SKM-1 treated with dmso at 0.1 percent for 144 hours (cell line): Measurements from ENCODE around the gene SEPTIN12.

Experiments used
- DNase-seq: peaks from one replicate; lab custom pipeline; 2025; ENCODE audit not compliant: unreplicated experiment; lab: John Stamatoyannopoulos, UW

SEPTIN12 gene

DNA sequence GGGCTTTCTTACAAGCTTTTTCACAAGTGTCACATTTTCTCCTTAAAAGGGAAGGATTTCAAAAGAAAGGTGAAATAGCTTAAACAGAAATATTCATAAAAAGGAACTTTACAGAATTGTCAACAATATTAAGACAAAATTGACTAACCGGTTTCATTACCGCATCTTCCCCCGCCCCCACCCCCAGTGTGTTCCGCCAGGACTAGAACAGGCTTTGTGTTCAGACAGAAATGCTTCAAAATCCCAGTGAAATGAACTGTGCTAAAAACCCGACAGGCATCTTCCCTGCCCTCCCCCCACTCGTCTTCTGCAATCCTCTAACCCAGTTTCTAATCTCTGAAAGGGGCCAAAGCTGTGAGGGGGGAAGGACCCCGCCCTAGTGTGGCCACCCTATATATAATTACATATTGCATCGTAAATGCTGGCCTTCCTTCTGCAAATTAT, 15.3 kb upstream of the SEPTIN12 start:
- DNase-seq = no peak

GRCh38 chr16:4802659-4803287, 14.6 kb upstream of the SEPTIN12 start:
- DNase-seq = peak; percentile 90

GRCh38 chr16:4801962-4802658, 14.0 kb upstream of the SEPTIN12 start, which contains the start of gene ROGDI:
ROGDI (minus strand) TSS chr16:4802633; CDS start chr16:4802571, 62 bp downstream.
- peak; percentile 61 for DNase-seq

- DNase-seq = no peak
These were observed 13.2 kb upstream of the SEPTIN12 start for GRCh38 chr16:4801051-4801961.

DNA sequence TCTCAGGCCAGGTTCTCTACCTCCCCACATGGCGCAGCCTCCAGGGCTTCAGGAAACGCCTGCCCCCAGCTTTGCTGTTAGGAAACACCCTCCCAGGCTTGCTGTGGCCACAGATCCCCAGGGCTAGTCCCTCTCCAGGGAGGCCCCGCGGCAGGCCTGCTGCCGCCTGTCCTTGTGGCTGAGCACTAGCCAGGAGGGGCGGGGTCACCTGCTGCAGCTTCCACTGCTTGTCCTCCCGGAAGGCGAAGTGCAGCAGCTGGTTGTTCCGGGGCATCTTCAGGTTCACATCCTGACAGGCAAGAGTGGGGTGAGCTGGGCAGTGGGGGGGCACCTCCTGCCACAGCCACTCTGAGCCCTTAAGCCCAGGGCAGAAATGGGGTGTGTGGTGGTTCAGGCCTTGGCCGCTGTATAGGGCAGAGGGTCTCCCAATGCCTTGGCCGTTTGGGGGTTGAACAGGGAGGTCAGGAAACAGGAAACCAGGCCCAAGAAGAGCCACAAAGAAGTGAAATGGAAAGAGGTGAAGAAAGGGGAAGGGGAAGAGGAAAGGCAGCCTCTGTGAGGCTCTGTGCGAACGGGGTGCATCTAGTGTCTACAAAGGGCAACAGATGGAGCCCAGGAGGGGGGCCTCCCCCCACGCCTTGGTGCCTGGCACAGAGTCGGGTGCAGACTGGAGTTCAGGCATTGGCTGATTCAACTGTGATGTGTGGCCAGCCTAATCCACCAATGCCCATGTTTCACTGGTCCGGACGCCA, 12.3 kb upstream of the SEPTIN12 start:
- peak; percentile 81 for DNase-seq

GRCh38 chr16:4799171-4799855, 11.2 kb upstream of the SEPTIN12 start:
- DNase-seq = no peak

DNA sequence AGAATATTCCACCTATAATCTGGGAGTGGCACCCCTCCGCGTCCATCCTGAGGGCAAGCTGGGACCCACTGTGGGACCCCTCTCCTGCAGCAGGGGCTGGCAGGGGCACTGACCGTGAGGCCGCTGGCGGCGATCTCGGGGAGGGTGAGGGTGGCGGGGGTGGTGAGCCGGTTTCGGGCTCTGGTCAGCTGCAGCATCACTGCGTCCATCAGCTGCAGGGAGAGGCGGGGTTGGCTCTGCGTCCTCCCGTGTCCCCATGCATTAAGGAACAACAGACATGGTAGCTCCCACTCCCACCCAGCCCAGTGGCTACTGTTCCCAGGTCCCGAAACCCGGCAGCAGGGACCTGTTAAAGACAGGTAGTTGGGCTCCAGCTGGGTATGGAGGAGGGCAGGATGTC, 10.3 kb upstream of the SEPTIN12 start:
- DNase-seq = no peak

GRCh38 chr16:4797805-4798252, 9.7 kb upstream of the SEPTIN12 start:
- DNase-seq = no peak

DNA sequence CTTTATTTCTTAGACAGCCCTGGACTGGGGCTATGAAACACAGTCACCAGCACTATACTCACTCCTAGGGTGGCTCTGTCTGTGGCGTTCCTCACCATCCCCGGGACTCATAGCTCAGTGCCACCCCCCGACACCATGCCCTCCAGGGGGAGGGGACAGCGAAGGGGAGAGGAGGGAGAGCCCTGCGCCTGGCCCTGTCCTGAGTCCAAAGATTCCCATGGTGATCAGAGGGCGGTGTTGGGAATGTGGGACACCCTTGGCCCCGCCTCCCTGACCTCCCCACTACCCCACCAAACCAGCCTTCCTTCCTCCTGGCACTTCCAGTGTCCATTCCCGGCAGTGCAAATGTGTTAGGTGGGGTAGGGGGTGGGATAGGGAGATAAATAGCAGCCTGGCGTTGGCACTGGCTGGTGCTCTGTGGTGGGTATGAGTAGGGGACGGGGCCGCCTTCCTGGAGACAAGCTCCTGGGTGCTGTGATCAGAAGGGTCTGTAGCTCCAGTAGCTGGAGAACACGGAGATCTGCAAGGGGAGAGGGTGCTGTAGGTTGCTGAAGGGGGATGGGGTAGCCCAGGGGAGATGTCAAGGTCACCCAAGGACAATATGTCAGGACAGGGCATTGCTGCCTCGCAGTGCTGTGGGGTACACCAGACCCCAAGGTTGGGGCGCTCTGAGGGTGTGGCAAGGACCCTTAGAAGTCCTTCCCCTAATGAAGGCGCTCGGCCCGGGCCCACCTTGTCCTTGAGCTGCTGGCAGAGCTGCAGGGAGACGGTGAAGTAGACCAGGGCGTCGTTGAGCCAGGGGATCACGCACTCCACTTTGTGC, 9.0 kb upstream of the SEPTIN12 start:
- DNase-seq = no peak

DNA sequence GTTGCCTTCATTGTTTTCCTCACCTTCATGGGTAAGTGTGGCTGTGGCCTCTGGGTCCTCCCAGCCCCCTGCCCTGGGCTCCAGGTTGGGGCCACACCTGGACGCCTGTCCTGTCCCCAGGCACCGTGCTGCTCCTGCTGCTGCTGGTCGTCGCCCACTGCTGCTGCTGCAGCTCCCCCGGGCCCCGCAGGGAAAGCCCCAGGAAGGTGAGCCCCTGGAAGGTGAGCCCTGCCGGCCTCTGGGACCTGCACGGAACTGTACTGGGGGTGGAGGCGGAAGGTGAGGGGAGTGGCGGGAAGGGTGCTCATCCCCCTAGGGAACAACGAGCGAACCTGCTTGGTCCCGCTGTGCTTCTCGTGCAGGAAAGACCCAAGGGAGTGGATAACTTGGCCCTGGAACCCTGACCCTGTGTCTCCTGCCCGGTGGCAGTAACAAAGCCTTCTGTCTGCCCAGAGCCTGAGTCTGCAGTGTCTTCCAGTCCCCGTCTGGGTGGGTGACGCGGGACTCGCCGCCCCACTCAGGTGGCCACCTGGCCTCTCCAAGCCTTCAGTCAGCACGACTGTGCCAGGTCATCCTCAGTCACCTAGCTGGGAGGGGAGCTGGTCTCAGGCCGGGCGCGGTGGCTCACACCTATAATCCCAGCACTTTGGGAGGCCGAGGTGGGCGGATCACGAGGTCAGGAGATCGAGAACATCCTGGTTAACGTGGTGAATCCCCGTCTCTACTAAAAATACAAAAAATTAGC, 7.9 kb upstream of the SEPTIN12 start:
- no peak for DNase-seq

DNA sequence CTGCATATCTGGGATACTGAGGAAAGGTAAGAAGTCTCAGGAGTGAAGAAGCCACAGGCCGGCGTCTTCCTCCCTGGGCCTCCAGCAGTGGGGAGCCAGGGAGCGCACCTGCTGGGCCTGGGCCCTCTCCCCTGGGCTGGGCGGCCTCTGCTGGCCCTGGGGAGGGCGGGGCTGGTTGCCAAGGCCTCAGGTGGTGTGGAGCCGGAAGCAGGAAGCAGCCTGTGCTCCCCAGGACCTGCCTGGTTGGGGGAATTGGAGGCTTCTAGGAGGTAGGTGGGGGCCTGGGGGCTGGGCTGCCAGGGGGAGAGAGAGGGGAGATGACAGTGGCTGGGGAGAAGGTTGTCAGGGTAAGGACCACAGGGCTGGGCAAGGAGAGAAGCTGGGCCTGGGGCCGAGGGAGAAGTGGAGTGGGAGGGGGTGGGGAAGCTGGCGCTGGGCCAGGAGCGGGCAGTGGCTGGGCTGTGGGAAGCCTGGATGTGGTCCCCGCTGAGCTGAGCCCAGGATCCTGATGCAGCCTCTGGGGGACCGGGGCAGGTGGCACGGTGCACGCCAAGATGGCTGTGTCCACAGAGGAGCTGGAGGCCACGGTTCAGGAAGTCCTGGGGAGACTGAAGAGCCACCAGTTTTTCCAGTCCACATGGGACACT, 7.2 kb upstream of the SEPTIN12 start, which contains the start of gene SMIM22:
Gene SMIM22 (plus strand): TSS at position 189 of the 647 bp plus-strand sequence. CDS start 366 bp downstream, at position 555.
- no peak for DNase-seq

GRCh38 chr16:4792951-4793513, 4.9 kb upstream of the SEPTIN12 start:
- no peak for DNase-seq

- no peak for DNase-seq
These were observed 2.7 kb upstream of the SEPTIN12 start for GRCh38 chr16:4790871-4791270.

GRCh38 chr16:4790261-4790660, 2.1 kb upstream of the SEPTIN12 start:
- no peak for DNase-seq

- DNase-seq = no peak
These were observed 765 bp upstream of the SEPTIN12 start for GRCh38 chr16:4788910-4789309.

DNA sequence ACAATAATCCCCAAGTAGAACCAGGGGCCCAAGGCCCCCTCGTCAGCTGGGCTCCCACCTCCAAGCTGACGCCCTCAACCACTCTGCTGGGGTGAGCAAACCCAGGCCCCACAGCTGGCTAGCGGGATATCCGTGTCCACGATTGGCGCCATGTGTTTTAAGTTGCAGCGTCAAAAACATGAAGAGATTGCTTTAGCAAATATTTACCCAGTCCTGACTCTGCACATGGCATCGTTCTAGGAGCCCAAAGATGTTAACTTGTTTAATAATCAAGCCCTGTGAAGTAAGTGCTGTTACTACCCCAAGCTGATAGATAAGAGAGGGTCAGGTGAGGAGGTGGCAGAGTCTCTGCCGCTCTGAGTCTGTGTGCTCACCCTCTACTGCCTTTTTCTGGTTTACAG, 344 bp upstream of the SEPTIN12 start:
- no peak for DNase-seq

GRCh38 chr16:4787068-4787467, 1.1 kb downstream of the SEPTIN12 start:
- DNase-seq = no peak
